ENCODE results near the gene TNFRSF11A.

TNFRSF11A gene

GRCh38 chr18:62409821-62410220, 84.7 kb downstream of the TNFRSF11A start:
- DNase-seq (ENCODE audit: low read depth): no peak
- H3K4me3 ChIP-seq (ENCODE audit: control insufficient read depth, low read depth, low read length): no peak overlapping the region
- TF ChIP-seq, protein P1, sequence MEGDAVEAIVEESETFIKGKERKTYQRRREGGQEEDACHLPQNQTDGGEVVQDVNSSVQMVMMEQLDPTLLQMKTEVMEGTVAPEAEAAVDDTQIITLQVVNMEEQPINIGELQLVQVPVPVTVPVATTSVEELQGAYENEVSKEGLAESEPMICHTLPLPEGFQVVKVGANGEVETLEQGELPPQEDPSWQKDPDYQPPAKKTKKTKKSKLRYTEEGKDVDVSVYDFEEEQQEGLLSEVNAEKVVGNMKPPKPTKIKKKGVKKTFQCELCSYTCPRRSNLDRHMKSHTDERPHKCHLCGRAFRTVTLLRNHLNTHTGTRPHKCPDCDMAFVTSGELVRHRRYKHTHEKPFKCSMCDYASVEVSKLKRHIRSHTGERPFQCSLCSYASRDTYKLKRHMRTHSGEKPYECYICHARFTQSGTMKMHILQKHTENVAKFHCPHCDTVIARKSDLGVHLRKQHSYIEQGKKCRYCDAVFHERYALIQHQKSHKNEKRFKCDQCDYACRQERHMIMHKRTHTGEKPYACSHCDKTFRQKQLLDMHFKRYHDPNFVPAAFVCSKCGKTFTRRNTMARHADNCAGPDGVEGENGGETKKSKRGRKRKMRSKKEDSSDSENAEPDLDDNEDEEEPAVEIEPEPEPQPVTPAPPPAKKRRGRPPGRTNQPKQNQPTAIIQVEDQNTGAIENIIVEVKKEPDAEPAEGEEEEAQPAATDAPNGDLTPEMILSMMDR (conservative IDR thresholded peaks at IDR 0.05; ENCODE audit: control insufficient read depth, insufficient read depth, low read depth, low read length): no peak

GRCh38 chr18:62412231-62412979, 87.3 kb downstream of the TNFRSF11A start:
- DNase-seq (ENCODE audit: low read depth): no peak
- no peak overlapping the region for H3K4me3 ChIP-seq (ENCODE audit: control insufficient read depth, low read depth, low read length)
- TF ChIP-seq, protein P1 (conservative IDR thresholded peaks at IDR 0.05; ENCODE audit: control insufficient read depth, insufficient read depth, low read depth, low read length): no peak

- H3K4me3 ChIP-seq (ENCODE audit: control insufficient read depth, low read depth, low read length): no peak overlapping the region
- DNase-seq (ENCODE audit: low read depth): no peak
- TF ChIP-seq, protein P1 (conservative IDR thresholded peaks at IDR 0.05; ENCODE audit: control insufficient read depth, insufficient read depth, low read depth, low read length): no peak
Observed at GRCh38 chr18:62413206-62413605, 88.1 kb downstream of the TNFRSF11A start.

GRCh38 chr18:62418258-62418657, 93.1 kb downstream of the TNFRSF11A start:
- no peak overlapping the region for H3K4me3 ChIP-seq (ENCODE audit: control insufficient read depth, low read depth, low read length)
- DNase-seq (ENCODE audit: low read depth): no peak
- TF ChIP-seq, protein P1 (conservative IDR thresholded peaks at IDR 0.05; ENCODE audit: control insufficient read depth, insufficient read depth, low read depth, low read length): no peak

- DNase-seq (ENCODE audit: low read depth): peak; percentile 58
- no peak overlapping the region for H3K4me3 ChIP-seq (ENCODE audit: control insufficient read depth, low read depth, low read length)
- TF ChIP-seq, protein P1 (conservative IDR thresholded peaks at IDR 0.05; ENCODE audit: control insufficient read depth, insufficient read depth, low read depth, low read length): no peak
Observed at GRCh38 chr18:62420151-62420512, 95.0 kb downstream of the TNFRSF11A start.

DNA sequence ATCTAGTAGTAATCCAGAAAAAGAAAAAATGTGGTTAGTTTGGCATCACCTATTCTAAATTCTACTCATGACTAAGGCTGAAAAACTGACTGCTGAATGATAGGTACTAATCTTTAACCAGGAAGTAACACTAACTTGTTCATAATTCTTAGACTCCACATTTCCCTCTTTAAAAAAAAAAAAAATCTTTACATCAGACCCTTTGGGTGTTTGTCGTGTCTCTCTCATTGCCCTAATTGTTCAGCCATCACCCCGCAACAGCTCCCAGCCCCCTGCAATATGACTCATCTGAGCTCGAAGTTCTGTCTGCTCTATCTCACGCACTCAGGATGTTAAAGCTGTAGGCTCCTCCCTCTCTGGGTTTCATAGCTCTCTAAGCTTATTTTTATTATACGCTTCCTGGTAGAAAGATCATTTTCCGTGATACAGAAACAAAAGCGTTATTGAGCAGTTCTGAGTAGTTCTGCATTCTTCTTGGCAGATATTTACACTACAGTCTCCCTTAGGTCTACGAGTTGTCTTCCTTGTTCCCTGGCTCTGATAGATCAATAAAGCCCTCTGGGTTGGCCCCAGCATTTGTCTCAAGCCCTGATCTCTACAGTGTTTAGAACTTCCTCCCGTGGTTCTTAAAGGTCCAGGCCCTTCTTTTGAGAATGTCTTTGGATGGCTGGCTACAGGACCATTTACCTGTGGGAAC, 95.6 kb downstream of the TNFRSF11A start:
- DNase-seq (ENCODE audit: low read depth): peak; percentile 60
- H3K4me3 ChIP-seq (ENCODE audit: control insufficient read depth, low read depth, low read length): no peak overlapping the region
- TF ChIP-seq, protein P1 (conservative IDR thresholded peaks at IDR 0.05; ENCODE audit: control insufficient read depth, insufficient read depth, low read depth, low read length): no peak

Data from fibroblast of mammary gland (primary cell).